ENCODE data around the gene DUS3L. TPM values are rescaled to one million over a fixed set of nuclear protein-coding genes. Genes with fewer than 3 reads are reported as not detected.

Gene DUS3L
- total RNA-seq, 1 experiment from 2014 or later: 77.6 TPM

- Mint-ChIP-seq H3K36me3 (ENCODE audit: insufficient read depth, unreplicated experiment) (peaks cover 9% of the 10 kb centered on the region), H3K27me3 (ENCODE audit: insufficient read depth, unreplicated experiment) (peaks cover 13% of the 10 kb centered on the region), H3K4me3 (ENCODE audit: unreplicated experiment) (no peak overlapping the region), H3K4me1 (ENCODE audit: insufficient read depth, unreplicated experiment) (peaks cover 8% of the 10 kb centered on the region), H3K27ac (ENCODE audit: low read depth, unreplicated experiment) (no peak overlapping the region), H3K9me3 (ENCODE audit: unreplicated experiment) (no peaks in the 10 kb centered on the region)
- BruUV-seq (replicated peaks): no TSS peak
- TF ChIP-seq CTCF (IDR thresholded peaks at IDR 0.05; ENCODE audit: unreplicated experiment): no peak
- DNase-seq (ENCODE audit: unreplicated experiment): no peak
- CTCF ChIA-PET: no interaction called here
- POLR2A ChIA-PET: no interaction called here
- intact Hi-C loops (cut with micrococcal nuclease): no loop called here
Measured at GRCh38 chr19:5811117-5811516, 20.2 kb upstream of the DUS3L start.

- DNase-seq (ENCODE audit: unreplicated experiment): no peak
- ChIA-PET POLR2A (interaction anchor here (1.6 kb wide), 1 partner anchor 83 kb away, joined by 3 read pairs; no protein-coding TSS in a partner anchor), CTCF (interaction anchor here (1.4 to 4.3 kb wide), 2 partner anchors 14 to 158 kb away, joined by 4 to 25 read pairs; no protein-coding TSS in a partner anchor)
- Mint-ChIP-seq H3K9me3 (ENCODE audit: unreplicated experiment) (no peaks in the 10 kb centered on the region), H3K27me3 (ENCODE audit: insufficient read depth, unreplicated experiment) (no peaks in the 10 kb centered on the region), H3K4me1 (ENCODE audit: insufficient read depth, unreplicated experiment) (peaks cover 2% of the 10 kb centered on the region), H3K27ac (ENCODE audit: low read depth, unreplicated experiment) (peak overlapping the region; percentile 66), H3K4me3 (ENCODE audit: unreplicated experiment) (no peak overlapping the region), H3K36me3 (ENCODE audit: insufficient read depth, unreplicated experiment) (peaks cover 9% of the 10 kb centered on the region)
- TSS peak; percentile 82 for BruUV-seq (replicated peaks)
- intact Hi-C loops (cut with micrococcal nuclease): loop anchor here (10.0 kb wide), 1 partner anchor 175 kb away; no protein-coding TSS in a partner anchor
- no peak for TF ChIP-seq CTCF (IDR thresholded peaks at IDR 0.05; ENCODE audit: unreplicated experiment)
Measured at GRCh38 chr19:5809469-5809868, 18.5 kb upstream of the DUS3L start.

- Mint-ChIP-seq H3K4me3 (ENCODE audit: unreplicated experiment) (no peak overlapping the region), H3K36me3 (ENCODE audit: insufficient read depth, unreplicated experiment) (peaks cover 9% of the 10 kb centered on the region), H3K9me3 (ENCODE audit: unreplicated experiment) (no peaks in the 10 kb centered on the region), H3K27me3 (ENCODE audit: insufficient read depth, unreplicated experiment) (no peaks in the 10 kb centered on the region), H3K27ac (ENCODE audit: low read depth, unreplicated experiment) (peak overlapping the region; percentile 66), H3K4me1 (ENCODE audit: insufficient read depth, unreplicated experiment) (no peaks in the 10 kb centered on the region)
- TF ChIP-seq CTCF (IDR thresholded peaks at IDR 0.05; ENCODE audit: unreplicated experiment): no peak
- ChIA-PET POLR2A (interaction anchor here (0.7 to 1.6 kb wide), 2 partner anchors 18 to 83 kb away, joined by 3 read pairs; no protein-coding TSS in a partner anchor), CTCF (interaction anchor here (0.9 to 4.3 kb wide), 4 partner anchors 11 to 159 kb away, joined by 4 to 25 read pairs (median 6); no protein-coding TSS in a partner anchor)
- peak; percentile 87 for DNase-seq (ENCODE audit: unreplicated experiment)
- intact Hi-C loops (cut with micrococcal nuclease): loop anchor here (10.0 kb wide), 1 partner anchor 176 kb away; no protein-coding TSS in a partner anchor
- no TSS peak for BruUV-seq (replicated peaks)
Measured at GRCh38 chr19:5809053-5809452, 18.1 kb upstream of the DUS3L start.

- Mint-ChIP-seq H3K9me3 (ENCODE audit: unreplicated experiment) (no peaks in the 10 kb centered on the region), H3K4me1 (ENCODE audit: insufficient read depth, unreplicated experiment) (no peaks in the 10 kb centered on the region), H3K4me3 (ENCODE audit: unreplicated experiment) (no peak overlapping the region), H3K27me3 (ENCODE audit: insufficient read depth, unreplicated experiment) (no peaks in the 10 kb centered on the region), H3K36me3 (ENCODE audit: insufficient read depth, unreplicated experiment) (peaks cover 9% of the 10 kb centered on the region), H3K27ac (ENCODE audit: low read depth, unreplicated experiment) (no peak overlapping the region)
- POLR2A ChIA-PET: interaction anchor here (0.7 kb wide), 1 partner anchor 17 kb away, joined by 3 read pairs; no protein-coding TSS in a partner anchor
- intact Hi-C loops (cut with micrococcal nuclease): loop anchor here (10.0 kb wide), 1 partner anchor 177 kb away; no protein-coding TSS in a partner anchor
- BruUV-seq (replicated peaks): no TSS peak
- no peak for DNase-seq (ENCODE audit: unreplicated experiment)
- CTCF ChIA-PET: interaction anchor here (0.6 to 4.3 kb wide), 6 partner anchors 11 to 159 kb away, joined by 3 to 25 read pairs (median 4); no protein-coding TSS in a partner anchor
- no peak for TF ChIP-seq CTCF (IDR thresholded peaks at IDR 0.05; ENCODE audit: unreplicated experiment)
Measured at GRCh38 chr19:5808120-5808816, 17.3 kb upstream of the DUS3L start.
